Ammon's horn (tissue), 1 donor: Measurements from ENCODE around the gene IL11RA.
"Not testable (repeated sequence)": the region's sequence is repeated elsewhere in the genome, so short reads cannot be mapped to it uniquely, and the experiment has no call there.

Source experiments
- DNase-seq: peaks from one replicate; pipeline ENCODE4 v3.0.0-alpha.2; 2016; ENCODE audit warnings: low spot score

IL11RA gene

DNA sequence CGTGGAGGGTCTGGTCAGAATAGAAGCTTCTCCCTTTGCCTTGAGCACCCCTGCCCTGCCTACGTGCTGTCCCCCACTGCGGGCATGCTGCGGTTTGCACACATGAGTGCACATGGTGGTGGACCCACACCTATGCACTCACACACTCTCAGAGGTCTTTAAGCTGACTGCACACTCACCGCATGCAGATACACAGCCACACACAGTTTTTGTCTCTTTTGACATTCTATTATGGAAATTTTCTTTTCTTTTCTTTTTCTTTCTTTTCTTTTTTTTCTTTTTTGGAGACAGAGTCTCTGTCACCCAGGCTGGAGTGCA is 22.5 kb upstream of the IL11RA start:
- DNase-seq = no peak

DNA sequence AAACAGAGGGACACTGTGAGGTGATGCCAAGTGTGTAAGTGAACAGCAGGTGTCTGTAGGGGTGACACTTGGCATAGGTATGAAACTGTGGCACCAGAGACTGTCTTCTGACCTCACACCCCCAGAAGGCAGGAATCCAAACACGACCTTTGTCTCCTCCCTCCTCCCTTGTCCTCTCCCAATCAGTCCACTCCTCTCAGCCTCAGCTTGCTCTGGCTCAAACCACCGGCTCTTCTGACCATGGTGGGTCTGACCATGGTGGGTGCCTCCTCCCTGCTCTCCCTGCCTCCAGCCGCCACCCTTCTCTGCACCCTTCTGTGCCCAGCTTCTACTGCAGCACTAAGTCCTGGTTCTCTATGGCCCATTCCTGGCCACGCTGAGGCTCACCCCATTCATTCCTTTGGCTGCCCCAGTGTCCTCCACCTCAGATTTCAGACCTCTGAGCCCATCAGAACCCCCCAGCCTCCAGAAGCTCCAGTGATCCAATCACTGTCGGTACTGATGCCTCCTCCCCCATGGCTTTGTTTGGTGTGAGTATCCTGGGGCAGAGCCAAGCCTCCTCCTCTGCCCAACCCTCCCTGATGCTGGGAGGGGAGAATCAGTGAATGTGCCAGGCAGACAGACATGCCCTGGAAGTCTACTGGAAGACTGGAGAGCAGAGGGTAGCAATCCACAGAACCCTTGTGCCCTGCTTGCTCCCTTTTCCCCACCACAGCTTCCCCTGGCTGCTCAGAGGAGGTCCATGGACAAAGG is 21.4 kb upstream of the IL11RA start:
- no peak for DNase-seq

DNA sequence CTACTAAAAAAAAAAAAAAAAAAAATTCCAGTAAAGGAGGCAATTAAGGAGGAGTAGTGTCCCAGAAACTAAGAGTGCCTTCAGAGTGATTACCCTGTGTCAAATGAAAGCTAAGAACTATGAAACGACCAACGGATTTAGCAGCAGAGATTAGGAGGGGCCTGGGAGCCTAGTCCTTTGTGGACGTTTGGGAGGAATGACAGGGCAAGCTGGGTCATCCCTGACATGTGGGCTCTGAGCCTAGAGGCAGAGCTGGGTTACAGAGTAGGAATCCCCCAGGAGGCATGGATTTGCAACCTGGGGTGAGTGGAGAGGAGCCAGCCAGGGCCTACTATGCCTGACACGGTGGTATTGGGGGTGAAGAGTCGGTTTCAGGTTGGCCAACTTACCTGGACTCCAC is 18.8 kb upstream of the IL11RA start:
- DNase-seq = no peak

DNA sequence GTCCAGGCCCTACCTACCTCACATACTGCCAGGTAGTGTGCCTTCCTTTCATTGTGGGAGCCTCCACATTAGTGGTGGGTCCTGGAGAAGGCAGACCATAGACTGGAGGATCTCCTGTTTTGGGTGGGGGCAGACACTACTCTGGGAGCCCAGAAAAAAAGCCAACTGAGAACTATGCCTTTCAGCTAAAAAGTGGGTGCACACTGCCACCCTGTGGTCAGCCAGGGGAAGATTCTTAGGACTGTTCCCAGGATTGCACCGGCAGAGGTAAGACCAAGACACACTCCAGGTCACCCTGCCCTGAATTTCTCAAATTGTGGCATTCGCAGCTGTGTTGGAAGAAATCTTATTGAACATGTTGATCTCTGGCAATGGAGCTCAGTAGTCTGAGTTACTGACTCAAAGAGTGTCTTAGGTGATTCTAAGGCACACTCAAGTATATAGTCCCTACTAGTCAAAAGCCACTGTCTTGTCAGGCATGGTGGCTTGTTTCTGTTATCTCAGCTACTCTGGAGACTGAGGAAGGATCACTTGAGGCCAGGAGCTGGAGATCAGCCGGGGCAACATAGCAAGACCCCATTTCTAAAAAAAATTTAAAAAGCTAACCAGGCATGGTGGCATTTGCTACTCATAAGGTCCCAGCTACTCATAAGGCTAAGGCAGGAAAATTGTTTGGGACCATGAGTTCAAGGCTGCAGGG is 18.0 kb upstream of the IL11RA start:
- DNase-seq = peak; percentile 88

DNA sequence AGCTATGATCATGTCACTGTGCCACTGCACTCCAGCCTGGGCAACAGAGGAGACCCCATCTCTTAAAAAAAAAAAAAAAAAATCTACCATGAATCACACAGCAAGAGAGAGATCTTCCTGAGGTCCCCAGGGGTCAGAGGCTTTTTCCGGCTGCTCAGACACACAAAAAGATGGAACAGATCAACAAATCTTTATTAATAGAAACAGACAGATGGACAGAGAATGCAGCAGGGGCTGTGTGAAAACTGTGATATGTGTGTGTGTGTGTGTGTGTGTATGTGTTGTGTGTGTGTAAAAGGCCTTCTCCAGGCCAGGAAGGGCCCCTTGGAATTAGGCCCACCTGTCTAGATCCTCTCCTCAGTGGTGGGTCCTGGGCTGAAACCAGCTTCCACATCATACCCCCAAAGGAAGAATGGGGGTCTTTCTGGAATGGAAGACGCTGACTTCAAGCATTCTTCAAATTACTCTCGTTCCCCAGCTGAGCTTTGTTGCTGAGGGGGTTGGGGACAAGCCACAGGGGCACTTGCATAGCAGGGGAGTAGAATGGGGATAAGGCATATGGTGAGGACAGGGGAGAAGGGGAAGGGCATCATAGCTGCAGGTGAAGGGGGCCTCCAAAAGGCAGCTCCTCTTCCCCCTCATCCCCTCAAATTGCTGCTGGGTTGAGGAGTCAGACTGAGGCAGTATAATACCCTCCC is 17.3 kb upstream of the IL11RA start:
- DNase-seq = no peak

DNA sequence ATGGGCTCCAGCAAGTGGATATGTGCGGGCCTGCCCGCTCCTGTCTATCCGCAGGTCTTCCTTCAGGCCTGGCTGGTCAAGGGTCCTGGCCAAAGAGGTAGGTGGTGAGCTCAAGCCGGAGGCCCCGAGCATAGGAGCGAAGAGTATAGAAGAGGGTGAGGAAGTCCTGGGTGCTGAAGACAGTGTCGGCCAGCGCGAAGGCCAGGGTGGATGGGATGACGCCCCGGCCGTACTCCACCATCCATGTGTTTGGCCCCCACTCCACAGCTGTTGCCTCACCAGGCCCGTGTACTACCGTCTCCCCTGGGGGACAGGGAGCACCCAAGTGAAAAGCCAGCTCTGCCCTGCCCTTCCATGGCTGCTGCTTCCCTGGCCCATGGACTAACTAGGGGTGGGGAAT is 16.4 kb upstream of the IL11RA start:
- DNase-seq = no peak

DNA sequence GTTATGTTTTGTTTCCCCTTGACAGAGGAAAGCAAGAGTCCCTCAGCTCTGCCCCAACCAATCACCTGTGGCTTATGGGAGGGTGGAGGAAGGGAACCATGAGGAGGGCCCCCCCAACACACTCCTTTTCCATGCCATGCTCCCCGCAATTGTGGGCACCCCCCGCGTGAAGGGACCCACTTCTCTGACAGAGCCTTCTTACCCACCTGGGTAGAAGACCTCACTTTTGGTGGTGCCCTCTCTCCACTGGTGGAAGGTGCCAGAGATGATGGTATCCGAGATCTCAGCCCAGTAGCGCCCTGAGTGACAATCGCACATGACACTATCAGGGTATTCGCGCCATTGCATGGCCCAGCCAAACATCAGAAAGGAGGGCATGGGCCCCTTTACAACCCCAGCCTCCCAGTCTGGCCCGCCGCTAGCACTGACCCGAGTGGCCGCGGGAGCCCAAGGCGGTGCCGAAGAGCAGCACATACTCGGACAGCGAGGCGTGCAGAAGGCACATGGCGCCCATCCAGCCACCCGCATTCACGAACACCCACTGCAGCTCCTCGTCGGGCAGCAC is 15.1 kb upstream of the IL11RA start:
- DNase-seq = peak; percentile 66

DNA sequence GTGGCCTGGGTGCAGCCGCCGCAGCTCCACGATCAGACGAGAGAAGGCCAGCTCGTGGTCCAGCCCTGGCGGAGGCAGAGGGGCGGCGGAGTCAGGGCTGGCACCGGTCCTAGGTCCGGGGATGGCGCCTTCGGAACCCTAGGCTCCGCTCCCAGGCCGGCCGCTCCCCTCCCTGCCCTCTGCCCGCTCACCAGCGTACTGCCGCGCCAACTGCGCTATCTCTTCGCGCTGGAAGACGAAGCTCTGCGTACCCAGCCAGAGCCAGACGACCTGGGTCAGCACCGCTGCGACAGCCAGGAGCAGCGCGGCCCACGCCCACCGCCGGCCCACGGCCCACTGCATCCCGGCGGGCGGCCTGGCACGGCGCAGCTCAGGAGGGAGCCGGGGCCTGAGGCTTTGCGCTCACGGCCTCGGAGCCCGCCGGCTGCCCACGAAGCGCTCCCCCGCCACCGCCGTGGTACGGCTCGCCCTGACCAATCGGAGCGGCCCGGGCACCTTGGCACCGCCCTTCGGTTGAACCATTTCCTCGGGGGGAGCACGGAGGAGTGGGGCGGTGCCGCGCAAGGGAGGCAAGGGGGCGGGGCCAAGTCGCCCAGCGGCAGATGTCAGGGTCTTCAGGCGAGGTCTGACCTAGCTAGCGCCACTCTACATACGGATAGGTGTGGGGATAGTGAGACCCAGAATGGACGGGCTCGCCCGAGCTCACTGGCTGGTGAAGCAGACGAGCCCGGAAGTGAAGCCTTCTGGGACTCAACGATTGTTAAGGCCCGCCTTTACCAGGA is 14.4 kb upstream of the IL11RA start, which contains the start of gene SIGMAR1:
TSS of gene SIGMAR1 (minus strand) at position 432 of the 782 bp plus-strand sequence. CDS start at position 342, 90 bp downstream.
- DNase-seq = peak; percentile 97

DNA sequence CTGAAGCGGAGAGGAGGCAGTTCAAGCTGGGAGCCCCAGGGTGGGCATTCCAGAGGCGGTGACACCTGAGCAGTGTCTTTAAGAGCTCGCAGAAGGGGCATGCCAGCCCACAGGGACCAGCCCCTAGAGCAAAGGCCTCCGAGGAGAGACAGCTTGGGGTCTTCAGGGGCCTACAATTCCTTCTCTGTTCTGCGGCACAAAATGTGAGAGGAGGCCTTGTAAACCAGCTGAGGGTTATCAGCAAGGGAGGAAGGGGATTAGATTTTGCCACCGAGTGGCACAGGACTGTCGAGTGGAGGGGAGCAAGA is 13.9 kb upstream of the IL11RA start:
- no peak for DNase-seq

DNA sequence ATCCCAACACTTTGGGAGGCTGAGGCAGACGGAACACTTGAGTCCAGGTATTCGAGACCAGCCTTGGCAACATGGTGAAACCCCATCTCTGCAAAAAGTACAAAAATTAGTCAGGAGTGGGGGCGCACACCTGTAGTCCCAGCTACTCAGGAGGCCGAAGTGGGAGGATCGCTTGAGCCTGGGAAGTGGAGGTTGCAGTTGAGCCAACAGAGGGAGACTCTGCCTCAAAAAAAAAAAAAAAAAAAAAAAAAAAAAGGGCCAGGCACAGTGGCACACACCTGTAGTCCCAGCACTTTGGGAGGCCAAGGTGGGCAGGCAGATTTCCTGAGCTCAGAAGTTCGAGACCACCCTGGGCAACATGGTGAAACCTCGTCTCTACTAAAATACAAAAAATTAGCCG is 12.7 kb upstream of the IL11RA start:
- DNase-seq = not testable (repeated sequence)

DNA sequence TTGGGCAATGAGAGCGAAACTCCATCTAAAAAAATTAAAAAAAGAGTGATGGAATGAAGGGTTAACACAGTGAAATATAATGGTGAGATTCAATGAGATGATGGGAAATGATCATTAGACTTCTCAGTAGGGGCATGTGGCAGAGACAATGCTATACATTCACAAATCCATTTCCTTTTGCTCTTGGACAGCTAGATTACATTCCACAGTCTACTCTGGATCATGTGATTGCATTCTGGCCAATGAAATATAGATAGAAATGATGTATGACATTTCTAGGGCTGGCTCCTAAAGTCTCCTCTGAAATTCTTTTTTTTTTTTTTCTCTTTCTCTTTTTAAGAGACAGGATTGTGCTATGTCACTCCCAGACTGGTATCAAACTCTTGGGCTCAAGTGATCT is 9.3 kb upstream of the IL11RA start:
- no peak for DNase-seq

DNA sequence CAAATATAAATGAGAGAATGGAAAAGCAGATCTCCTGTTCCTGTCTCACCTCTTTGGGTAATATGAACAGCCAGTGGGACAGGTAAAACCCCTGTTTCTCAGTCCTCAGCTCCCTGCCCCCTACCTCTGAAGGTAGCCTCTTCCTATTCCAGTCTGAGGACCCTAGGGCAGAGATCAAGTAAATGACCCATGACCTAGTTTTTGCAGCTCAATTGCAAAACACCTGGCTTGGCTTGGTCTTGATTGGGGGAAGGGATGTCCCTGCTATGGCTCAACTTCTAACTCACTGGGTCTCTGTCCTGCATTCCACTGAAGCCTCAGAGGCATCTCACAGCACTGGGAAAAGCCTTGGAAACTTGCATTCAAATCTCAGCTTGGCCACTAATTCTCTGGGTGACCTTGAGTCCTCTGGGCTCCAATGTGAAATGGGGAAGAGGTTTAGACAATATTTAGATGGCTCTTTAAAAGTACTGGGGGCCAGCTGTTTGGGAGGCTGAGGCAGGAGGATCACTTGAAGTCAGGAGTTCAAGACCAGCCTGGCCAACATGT is 7.1 kb upstream of the IL11RA start:
- DNase-seq = no peak

DNA sequence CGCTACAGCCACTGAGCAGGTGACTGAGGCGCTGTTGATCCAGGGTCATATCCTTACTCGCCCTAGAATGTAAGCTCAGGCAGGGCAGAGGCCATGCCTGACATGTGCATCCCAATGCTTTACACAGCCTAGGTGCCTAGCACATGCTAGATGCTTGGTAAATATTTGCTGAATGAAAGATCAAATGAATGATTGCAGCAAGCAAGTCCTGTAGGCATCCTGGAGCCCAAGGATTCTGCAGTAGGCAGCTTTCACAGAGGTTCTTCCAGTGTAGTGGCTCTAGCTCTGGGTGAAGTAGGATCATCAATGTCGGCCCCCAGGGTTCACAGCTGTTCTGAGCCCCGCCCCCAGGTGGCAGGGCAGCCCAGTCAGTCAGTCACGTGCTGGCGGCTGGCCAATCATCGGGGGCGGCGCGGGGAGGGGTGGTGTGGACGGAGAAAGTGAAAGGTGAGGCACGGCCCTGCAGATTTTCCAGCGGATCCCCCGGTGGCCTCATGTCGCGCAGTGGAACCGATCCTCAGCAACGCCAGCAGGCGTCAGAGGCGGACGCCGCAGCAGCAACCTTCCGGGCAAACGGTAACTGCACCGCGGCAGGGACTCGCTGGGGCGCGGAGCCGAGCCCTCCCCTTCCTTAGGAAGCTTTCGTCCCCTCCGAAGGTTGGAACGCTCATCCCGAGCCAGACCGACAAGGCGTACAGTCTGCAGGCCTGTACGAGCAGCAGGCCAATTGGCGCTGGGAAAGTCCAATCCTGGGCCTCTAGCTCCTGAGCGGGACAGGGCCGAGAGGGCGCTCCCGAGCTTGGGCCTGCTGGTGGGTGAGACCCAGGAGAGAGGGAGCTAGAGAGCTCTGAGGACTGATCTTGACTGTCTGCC is 5.5 kb upstream of the IL11RA start, which contains the start of gene GALT:
TSS of gene GALT (plus strand) at position 465 of the 873 bp plus-strand sequence. CDS start at position 495, 30 bp downstream.
- peak; percentile 91 for DNase-seq

DNA sequence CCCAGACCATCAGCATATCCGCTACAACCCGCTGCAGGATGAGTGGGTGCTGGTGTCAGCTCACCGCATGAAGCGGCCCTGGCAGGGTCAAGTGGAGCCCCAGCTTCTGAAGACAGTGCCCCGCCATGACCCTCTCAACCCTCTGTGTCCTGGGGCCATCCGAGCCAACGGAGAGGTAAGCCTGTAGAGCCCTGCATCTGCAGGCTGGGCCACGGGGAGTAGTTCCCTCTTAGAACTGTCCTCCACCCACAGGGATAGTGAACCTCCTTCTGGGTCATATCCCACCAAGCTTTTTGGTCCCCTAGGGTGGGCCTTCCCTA is 4.9 kb upstream of the IL11RA start:
- no peak for DNase-seq

DNA sequence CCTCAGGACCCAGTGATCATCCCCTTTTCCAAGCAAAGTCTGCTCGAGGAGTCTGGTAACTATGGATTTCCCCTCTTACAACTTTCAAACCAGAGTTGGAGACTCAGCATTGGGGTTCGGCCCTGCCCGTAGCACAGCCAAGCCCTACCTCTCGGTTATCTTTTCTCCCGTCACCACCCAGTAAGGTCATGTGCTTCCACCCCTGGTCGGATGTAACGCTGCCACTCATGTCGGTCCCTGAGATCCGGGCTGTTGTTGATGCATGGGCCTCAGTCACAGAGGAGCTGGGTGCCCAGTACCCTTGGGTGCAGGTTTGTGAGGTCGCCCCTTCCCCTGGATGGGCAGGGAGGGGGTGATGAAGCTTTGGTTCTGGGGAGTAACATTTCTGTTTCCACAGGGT is 4.3 kb upstream of the IL11RA start:
- DNase-seq = no peak

DNA sequence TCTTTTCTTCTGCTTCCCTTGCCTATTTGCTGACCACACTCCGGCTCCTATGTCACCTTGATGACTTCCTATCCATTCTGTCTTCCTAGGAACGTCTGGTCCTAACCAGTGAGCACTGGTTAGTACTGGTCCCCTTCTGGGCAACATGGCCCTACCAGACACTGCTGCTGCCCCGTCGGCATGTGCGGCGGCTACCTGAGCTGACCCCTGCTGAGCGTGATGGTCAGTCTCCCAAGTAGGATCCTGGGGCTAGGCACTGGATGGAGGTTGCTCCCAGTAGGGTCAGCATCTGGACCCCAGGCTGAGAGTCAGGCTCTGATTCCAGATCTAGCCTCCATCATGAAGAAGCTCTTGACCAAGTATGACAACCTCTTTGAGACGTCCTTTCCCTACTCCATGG is 3.3 kb upstream of the IL11RA start:
- DNase-seq = no peak

DNA sequence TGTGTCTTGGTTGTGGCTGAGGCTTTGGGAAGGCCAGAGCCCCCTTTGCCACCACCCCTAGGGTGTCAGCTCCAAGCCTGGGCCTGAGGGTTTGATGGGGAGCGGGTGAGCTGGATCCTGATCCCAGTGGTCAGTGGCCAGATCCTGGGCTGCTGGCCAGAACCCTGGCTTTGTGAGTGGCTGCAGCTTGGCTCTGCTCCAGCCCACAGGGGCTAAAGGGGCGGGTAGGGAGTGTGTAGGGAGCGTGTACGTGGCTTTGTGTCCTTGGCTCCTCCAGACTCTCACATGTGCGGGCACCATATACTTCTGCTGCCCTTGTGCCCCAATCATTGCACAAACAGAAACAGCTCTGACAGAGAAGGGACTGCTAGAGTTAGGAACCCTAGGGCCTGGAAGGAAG is 1.2 kb upstream of the IL11RA start:
- peak; percentile 56 for DNase-seq

DNA sequence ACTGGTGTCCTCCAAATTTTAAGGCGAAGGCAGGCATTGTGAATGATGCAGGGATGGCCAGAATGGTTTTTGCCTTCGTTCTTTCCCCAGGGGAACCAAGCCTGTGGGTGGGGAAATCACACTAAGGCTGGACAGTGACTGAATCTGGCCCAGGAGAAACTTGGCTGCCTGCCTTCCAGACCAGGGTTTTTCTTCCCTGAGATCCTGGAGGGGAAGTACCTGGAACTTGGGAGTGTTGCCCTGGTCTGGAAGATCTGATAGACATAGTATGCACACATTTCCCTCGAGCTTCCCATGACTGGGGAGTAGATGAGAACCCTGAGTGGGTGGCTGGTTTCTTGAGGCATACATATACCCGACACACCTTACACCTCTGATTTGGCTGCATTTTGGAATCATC is 664 bp upstream of the IL11RA start:
- DNase-seq = peak; percentile 9

DNA sequence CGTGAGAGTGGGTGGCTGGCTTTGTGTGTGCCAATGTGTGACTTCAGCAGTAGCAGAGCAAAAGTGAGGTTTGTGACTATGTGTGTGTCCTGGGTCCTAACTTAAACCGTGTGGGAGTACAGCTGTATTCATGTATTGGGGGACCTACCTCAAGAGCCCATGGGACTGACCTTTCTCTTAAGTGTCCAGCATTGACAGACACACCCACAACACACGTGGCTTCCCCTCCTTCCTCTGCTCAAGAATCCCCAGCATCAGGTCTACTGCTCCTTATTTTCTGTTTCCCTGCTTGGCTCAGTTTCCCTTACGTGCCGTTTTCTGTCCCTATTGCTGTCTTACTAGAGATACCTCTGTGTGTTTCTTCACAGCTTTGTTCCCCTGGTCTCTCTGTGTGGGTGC is 616 bp downstream of the IL11RA start:
- no peak for DNase-seq

DNA sequence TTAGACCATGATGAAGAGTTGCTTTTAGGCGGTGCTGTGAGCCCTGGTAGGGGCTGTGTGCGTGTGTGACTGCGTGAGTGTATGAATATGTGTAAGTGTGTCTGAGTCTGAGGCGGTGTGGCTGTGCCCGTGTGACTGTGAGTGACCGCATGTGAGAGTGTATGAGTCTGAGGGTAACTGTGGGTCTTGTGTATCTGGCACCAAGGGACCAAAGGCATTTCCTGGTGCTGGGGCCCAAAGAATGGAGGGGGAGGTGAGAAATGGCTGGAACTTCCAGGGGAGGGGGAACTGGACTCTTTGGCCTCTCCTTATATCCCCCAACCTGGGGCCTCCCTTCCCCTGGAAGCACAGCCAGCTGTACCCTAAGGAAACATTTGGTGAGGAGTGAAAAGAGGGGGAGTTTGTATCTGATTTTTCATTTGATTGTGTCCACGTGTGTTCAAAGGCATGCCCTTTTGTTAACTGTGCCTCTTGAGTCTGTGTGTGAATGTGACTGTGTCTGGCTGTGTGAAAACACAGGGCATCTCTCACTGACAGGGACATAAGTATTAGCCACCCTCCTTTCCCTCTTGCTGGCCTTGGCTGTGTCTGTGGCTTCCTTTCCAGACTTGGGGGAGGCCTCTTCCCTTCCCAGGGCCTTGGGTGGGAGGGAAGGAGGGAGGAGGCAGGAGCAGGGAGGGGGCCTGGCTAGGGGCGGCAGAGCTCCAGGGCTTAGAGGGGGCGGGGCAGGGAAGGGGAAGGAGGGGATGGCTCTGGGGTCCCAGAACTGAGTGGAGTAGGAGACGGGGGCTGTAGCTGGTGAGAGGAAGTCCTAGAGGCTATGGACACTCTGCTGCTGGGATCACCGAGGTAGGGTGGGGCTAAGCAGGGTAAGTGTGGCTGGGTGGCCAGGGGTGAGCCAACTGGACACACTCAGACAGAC is 1.4 kb downstream of the IL11RA start:
- no peak for DNase-seq
